ENCODE data around the gene CACNA1C. TPM values are rescaled to one million over a fixed set of nuclear protein-coding genes. Genes with fewer than 3 reads are reported as not detected.

CACNA1C gene
- total and polyA plus RNA-seq, 10 of the 15 experiments (the other 5 are each of a cell fraction or from before 2014, with no cell fraction given) = under 0.01 to 0.15 (median 0.09) TPM; not detected in 5

GRCh38 chr12:2080604-2081003, 27.8 kb downstream of the CACNA1C start (continued):
- TF ChIP-seq PRDM15 (CRISPR knock-in tag; IDR thresholded peaks at IDR 0.05) (no peak), SUZ12 (IDR thresholded peaks at IDR 0.05; ENCODE audit: unreplicated experiment) (no peak)

GRCh38 chr12:2082321-2082720, 29.5 kb downstream of the CACNA1C start:
- SMC1A ChIA-PET (ENCODE audit: uncharacterized antibody, unreplicated experiment) = no interaction called here
- no peak for FAIRE-seq
- Histone ChIP-seq H4K20me1 (ENCODE audit: control insufficient read depth, insufficient read depth) (no peaks in the 10 kb centered on the region), H3K4me3 (no peak overlapping the region), H2AFZ (ENCODE audit: control insufficient read depth, low read depth, low read length) (no peak overlapping the region), H3K27me3 (replicated peaks in 1 of 2; ENCODE audit: control insufficient read depth in 2 of 2, insufficient read depth in 2 of 2, low read length in 1 of 2) (no peaks in the 10 kb centered on the region; a peak in 3 of 4 replicates), H3K36me3 (ENCODE audit: control insufficient read depth in 2 of 2, insufficient read depth in 2 of 2, low read length in 1 of 2) (no peaks in the 10 kb centered on the region), H3K4me1 (ENCODE audit: control insufficient read depth, insufficient read depth, low read length) (no peaks in the 10 kb centered on the region), H3K4me2 (ENCODE audit: control insufficient read depth, insufficient read depth) (no peak overlapping the region), H3K79me2 (ENCODE audit: control insufficient read depth, insufficient read depth, low read length) (no peaks in the 10 kb centered on the region), H3K9me3 (replicated peaks; ENCODE audit: control insufficient read depth, insufficient read depth, low read length) (no peaks in the 10 kb centered on the region), H3K27ac (ENCODE audit: control insufficient read depth, insufficient read depth) (no peak overlapping the region), H3K9ac (ENCODE audit: control insufficient read depth, insufficient read depth, low read length) (no peak overlapping the region)
- POLR2A ChIA-PET = no interaction called here
- no TSS peak for BruUV-seq (replicated peaks)
- no peak for DNase-seq (ENCODE audit: low read depth, low spot score)
- RAD21 ChIA-PET (ENCODE audit: unreplicated experiment) = no interaction called here
- intact Hi-C loops (cut with micrococcal nuclease; ENCODE audit: unreplicated experiment) = no loop called here
- CTCF ChIA-PET = no interaction called here
- 79% methylated on average over 6 of the region's 6 CpGs for WGBS (ENCODE audit: insufficient coverage, insufficient replicate concordance, low lambda C conversion rate, missing lambda C conversion rate)
- in situ Hi-C loops (cut with MboI) = no loop called here
- ATAC-seq = no peak
- TF ChIP-seq CEBPB (IDR thresholded peaks at IDR 0.05; ENCODE audit: borderline replicate concordance in 1 of 2, low read depth in 2 of 2, low read length in 2 of 2) (no peak), HDAC6 (IDR thresholded peaks at IDR 0.05; ENCODE audit: unreplicated experiment) (no peak), SREBF1 (IDR thresholded peaks at IDR 0.05; ENCODE audit: low read length) (no peak), ZNF24 (IDR thresholded peaks at IDR 0.05) (no peak)

Data from GM12878 (cell line).